HG02798 (cell line): ENCODE results near the gene FBXO17.
"Not testable (repeated sequence)": the region's sequence is repeated elsewhere in the genome, so short reads cannot be mapped to it uniquely, and the experiment has no call there.

Source experiments
- ATAC-seq: cut with Tn5 transposase; IDR thresholded peaks from one replicate; pipeline ENCODE4 v1.9.1; 2021; ENCODE audit warnings: mild to moderate bottlenecking; ENCODE audit not compliant: unreplicated experiment, poor library complexity

FBXO17 gene

GRCh38 chr19:38946229-38947010 is 29.1 kb downstream of the FBXO17 start:
- ATAC-seq, result no peak

DNA sequence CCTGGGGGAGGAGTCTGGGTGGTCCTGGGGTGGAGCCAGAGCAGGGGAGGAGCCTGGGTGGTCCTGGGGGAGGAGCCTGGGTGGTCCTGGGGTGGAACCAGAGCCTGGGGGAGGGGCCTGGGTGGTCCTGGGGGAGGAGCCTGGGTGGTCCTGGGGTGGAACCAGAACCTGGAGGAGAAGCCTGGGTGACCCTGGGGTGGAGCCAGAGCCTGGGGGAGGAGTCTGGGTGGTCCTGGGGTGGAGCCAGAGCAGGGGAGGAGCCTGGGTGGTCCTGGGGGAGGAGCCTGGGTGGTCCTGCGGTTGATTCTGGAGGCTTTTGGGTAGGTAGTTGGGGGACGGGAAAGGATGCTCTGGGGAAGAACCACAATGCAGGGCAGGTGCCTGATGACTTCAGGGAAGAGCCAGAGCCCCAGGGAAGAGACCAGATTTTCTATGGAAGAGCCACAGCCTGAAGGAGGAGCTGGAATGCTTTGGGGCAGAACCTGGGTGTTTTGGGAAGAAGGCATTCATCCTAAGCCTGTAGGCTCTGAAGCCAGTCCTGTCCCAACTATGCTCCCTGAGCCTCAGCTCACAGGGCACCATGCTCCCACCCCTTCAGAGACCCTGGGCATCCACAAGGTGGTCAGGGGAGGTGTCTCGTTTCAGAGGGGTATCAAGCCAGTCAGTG is 29.8 kb downstream of the FBXO17 start:
- ATAC-seq, result no peak

- no peak for ATAC-seq
These were observed 30.5 kb downstream of the FBXO17 start for GRCh38 chr19:38944981-38945506.

GRCh38 chr19:38942471-38943181 is 32.9 kb downstream of the FBXO17 start:
- no peak for ATAC-seq

DNA sequence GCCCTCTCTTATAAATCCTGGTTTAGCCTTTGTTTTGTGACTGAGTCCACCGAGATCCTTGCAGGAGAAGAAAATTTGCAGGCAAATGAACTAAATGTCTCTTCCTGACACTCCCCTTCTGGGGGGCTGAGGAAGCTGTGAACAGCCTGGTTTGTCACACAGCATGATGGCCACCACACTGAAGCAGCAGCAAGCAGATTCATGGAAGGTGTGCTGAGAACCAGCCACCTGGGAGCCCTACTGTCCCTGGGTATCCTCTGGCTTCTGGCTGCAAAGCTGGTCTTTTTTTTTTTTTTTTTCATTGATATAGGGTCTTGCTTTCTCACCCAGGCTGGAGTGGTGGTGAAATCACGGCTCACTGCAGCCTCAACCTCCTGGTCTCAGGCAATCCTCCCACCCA is 33.6 kb downstream of the FBXO17 start:
- ATAC-seq, result no peak

- ATAC-seq, result not testable (repeated sequence)
These were observed 34.1 kb downstream of the FBXO17 start for GRCh38 chr19:38941466-38941865.

DNA sequence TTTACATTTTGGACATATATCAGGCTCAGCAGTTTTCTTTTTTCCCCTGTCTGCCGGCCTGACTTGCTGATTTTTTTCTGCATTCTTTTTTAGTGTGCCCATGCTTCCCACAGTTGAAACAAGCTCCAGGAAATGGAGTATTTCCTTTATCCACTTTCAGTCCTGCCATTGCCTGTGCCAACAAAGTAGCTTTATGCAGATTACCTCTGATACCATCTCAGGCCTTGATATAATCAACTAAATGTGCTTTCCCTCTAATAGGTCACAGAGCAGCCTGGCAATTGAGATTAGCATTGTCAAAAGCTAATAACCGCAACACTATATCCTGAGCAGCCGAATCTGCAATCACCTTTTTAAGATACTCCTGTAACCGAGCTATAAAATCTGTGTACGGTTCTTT is 35.6 kb downstream of the FBXO17 start:
- no peak for ATAC-seq

GRCh38 chr19:38933544-38933943 is 42.0 kb downstream of the FBXO17 start:
- no peak for ATAC-seq

GRCh38 chr19:38932425-38933179 is 42.9 kb downstream of the FBXO17 start:
- ATAC-seq, result no peak

DNA sequence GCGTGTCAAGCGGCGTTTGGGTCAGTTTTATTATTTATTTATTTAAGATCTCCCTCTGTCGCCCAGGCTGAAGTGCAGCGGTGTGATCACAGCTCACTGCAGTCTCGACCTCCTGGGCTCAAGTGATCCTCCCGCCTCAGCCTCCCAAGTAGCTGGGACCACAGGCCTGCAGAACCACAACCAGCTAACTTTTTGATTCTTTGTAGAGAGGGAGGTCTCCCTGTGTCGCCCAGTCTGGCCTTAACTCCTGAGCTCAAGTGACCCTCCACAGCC is 44.1 kb downstream of the FBXO17 start:
- no peak for ATAC-seq

- ATAC-seq, result peak; percentile 93
These were observed 44.6 kb downstream of the FBXO17 start, which contains the start of gene MRPS12 for GRCh38 chr19:38930776-38931520. Gene MRPS12, plus strand, starts transcription at chr19:38930944. Its CDS starts 351 bp downstream, at chr19:38931295.

GRCh38 chr19:38929929-38930775 is 45.4 kb downstream of the FBXO17 start, which contains the start of gene SARS2:
Gene SARS2, minus strand, starts transcription at chr19:38930763. Its CDS starts 27 bp downstream, at chr19:38930736.
- ATAC-seq, result peak; percentile 85

- no peak for ATAC-seq
These were observed 47.0 kb downstream of the FBXO17 start for GRCh38 chr19:38928391-38929001.

GRCh38 chr19:38924388-38924787 is 51.2 kb downstream of the FBXO17 start:
- ATAC-seq, result no peak

DNA sequence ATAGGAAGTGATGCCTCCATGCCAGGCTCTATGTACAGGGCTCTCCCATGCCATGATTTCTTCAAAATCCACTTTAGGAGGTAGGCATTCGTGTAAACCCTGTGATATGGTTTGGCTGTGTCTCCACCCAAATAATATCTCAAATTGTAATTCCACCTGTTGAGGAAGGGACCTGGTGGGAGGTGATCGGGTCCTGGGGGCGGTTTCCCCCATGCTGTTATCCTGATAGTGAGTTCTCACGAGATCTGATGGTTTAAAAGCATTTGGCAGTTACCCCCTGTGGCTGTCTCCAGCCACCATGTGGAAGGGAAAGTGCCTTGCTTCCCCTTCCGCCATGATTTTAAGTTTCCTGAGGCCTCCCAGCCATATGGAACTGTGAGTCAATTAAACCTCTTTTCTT is 53.1 kb downstream of the FBXO17 start:
- ATAC-seq, result no peak

GRCh38 chr19:38921420-38922274 is 53.9 kb downstream of the FBXO17 start:
- ATAC-seq, result no peak

DNA sequence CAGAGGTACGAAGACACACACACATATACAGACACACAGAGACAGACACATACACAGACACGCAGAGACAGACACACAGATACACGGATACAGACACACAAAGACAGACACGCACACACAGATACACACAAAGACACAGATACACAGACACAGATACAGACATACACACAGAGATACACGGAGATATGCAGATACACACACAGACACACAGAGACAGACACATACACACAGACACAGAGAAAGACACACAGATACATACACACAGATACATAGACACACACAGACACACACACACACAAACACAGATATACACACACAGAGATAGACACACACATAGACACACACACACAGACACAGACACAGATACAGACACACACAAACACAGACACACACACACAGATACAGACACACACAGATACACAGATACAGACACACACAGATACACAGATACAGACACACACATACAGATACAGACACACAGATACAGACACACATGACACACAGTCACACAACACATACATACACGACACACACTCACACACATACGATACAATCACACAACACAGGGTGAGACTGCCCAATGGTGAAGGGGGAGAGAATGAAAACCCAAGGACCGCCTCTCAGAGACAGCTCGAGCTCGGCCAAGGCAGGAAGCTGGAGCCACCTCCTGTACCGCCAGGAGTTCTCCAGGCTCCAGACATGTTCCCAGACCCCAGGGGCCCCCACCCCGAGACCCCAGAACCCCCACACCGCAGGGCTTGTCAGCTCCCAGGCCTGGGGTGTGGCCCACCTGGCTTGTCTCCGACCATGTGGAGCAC is 54.7 kb downstream of the FBXO17 start:
- no peak for ATAC-seq
